GM18499 (cell line): ENCODE results near the gene GAD2.

Experiments used
- ATAC-seq: cut with Tn5 transposase; IDR thresholded peaks from one replicate; pipeline ENCODE4 v1.9.1; 2021; ENCODE audit warnings: moderate number of reproducible peaks; ENCODE audit not compliant: insufficient read depth, unreplicated experiment

The GAD2 gene

DNA sequence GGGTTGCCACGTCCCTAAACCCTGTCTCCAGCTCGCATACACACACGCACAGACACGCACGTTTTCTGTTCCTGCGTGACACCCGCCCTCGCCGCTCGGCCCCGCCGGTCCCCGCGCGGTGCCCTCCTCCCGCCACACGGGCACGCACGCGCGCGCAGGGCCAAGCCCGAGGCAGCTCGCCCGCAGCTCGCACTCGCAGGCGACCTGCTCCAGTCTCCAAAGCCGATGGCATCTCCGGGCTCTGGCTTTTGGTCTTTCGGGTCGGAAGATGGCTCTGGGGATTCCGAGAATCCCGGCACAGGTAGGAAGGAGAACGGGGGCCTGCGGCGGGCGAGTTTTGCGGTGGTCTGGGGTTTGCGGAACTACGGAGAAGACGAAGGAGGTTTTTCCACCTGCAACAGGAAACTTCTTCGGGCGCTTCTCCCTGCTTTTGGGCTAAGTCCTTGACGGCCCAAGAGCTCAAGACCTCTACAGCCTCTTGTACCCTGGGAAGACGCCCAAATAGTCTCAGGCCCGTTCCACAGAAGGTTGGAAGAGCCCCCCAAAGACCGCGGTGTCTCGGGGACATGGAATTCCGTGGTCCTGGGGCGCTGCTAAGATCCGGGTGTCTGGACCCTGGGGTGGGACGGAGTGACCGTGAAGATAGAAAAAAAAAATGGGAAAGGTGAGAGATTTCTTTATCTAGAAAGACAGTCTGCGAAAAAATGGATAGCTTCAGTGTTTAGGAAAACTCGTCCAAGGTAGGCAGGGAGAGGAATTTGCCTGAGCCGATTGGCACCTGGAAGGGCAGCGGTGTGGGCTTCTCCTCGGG lies at the start of gene GAD2:
TSS of gene GAD2 (plus strand) at position 190 of the 811 bp plus-strand sequence. CDS start at position 226, 36 bp downstream.
- ATAC-seq: no peak

DNA sequence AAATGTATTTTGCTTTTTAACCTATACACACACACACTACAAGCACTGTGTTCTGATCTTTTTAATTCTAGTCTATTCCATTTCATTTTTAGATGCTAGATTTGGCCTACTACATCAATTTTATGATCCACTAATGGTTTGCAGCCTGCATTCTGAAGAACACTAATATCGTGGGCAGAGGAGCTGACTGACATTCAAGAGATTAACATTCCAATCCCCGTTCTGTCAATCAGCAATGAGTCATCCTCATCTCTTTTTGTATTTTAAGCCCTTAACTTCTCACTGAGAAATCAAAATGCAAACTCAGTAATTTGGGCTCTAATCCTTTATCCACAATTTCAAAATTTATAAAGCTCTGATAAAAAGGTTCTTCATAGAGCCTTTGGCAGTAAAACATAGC lies 47.1 kb upstream of the GAD2 start:
- no peak for ATAC-seq

- no peak for ATAC-seq
These were observed 44.4 kb upstream of the GAD2 start for GRCh38 chr10:26172131-26172530.

GRCh38 chr10:26173837-26174236 lies 42.7 kb upstream of the GAD2 start:
- no peak for ATAC-seq

DNA sequence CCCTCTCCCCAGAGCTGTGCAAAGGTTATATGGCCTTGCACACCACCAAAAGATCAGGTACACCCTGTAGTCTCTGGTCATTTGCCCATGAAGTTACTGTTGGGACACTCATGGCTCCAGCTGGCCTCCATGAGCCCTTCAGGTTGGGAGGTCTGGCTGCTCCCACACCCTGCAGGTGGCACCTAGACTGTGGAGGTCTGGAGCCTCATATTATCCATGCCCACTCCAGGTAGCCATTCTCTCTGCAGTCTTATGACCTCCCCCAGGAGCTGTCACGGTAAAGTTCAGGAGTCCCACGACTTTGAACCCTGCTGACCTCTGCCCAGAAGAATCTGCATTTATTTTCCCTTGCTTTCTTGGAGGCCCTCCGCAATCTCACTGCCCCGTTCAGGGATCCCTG lies 39.2 kb upstream of the GAD2 start:
- no peak for ATAC-seq

- no peak for ATAC-seq
These were observed 22.3 kb upstream of the GAD2 start for GRCh38 chr10:26194275-26194674.

- no peak for ATAC-seq
These were observed 19.3 kb upstream of the GAD2 start for GRCh38 chr10:26197248-26197647.

DNA sequence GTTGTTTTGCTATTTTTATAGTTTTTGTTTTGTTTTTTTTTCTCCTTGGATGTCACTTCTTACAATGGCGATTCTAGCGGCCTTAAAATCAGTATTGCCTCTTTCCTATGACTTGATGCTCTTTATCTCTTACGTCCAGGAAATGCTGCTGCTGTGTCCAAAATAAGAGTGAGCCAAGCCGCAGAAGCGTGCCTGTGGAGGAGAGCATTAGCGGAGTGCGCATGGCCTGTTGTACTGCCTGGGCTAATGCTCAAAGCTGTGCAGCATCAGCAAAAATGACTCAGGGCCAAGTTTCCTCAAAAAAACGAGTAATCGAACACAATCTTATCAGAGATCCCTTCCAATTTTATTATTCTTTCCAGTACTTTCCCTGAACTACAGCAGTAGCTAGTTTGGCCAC lies 18.5 kb upstream of the GAD2 start:
- no peak for ATAC-seq

DNA sequence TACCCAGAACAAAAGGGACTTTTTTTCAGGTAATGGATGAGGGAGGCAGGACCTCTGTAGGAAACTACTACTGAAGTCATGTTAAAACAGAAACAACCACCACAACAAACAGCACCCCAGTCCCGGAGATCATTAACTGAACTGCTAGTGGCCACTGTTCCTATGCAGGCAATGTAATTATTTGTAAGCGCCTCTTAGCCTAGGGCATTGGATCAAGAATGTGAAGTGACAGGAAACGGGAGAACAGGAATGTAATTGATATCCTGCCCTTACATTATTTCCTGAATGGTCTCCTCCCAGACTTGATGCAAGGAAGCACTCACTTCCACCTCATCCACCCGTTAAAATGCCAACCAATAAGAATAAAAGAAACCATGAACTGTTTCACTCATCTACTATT lies 16.7 kb upstream of the GAD2 start:
- ATAC-seq: no peak

DNA sequence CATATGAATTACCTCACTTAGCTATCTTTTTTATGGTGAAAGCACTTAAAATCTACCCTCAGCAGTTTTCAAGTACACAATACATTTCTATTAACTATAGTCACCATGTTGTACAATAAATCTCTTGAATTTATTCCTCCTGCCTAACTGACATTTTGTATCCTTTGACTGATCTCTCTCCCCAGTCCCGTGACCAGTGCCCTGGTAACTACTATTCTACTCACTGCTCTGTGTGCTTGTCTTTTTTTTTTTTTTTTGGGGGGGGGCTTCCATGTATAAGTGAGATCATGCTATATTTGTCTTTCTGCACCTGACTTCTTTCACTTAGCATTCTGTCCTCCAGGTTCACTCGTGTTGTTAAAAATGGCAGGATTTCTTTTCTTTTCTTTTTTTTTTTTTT lies 11.4 kb upstream of the GAD2 start:
- no peak for ATAC-seq

- no peak for ATAC-seq
These were observed 4.7 kb upstream of the GAD2 start for GRCh38 chr10:26211781-26212444.

DNA sequence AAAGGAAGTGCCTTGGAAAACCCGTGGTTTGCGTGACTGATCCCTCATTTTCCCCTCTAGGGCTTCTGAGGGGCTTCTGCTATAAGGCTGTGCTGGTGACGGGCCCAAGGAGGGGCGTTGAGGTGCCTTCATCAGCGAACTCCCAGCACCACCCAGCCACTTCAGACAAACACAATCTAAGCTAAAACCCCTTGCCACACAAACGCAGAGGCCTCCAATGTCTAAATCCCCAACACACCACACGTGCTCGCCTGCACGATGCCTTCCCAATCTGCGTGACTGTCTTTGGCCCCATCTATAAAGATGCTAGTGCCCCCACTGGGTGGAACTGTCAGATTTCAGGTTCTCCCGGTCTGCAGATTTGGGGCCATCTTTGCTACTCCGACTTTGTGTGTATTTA lies 4.1 kb upstream of the GAD2 start:
- no peak for ATAC-seq

DNA sequence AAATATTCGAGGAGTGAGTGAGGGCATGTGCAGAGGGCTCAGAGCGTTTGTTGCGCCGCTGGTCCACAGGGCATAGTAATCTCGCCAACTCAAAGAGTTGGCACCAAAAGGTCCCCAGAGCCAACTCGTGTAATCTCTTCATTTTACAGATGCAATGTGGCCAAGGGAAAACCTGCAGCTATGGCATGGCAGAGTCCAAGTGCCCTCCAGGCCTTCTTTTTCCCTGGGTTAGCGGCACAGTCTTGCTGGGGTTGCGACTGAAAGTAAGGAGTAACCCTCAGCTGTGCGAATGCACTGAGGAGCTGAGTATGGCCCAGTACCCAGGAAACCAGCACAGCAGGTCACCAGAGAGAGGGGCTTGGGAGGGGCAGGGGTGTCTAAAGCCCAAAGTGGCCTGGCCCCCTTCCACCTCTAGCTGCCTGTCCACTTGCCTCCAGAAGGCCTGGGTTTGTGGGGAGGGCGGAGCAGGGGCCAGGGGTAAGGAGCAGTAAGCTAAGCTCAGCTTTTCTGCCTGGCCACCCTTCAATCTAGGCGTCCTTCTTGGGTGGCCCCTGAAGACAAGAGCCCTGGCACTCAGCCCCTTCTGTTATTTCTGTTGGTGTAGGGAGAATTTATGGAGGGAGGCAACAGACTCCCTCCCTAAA lies 3.3 kb upstream of the GAD2 start:
- ATAC-seq: no peak

DNA sequence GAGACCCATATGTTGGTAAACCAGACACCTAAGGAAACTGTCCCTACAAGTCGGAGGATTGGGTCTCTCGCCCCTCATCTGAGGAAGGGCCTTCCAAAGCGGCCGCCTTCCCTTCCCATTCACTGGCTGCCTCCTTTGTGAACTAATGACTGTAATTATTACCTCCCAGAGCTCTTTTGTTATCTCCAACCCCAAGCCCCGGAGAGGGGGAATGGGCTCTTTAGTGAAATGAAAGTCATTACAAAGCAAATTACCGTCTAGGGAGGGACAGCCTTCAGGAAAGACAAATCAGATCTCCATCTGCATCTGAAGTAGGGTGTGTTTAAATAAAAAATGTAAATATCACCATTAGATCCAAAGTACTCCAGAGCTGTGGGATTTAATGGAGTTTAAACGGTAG lies 2.6 kb upstream of the GAD2 start:
- no peak for ATAC-seq

- no peak for ATAC-seq
These were observed 1.8 kb upstream of the GAD2 start for GRCh38 chr10:26214551-26215395.

- ATAC-seq: no peak
These were observed 1.1 kb upstream of the GAD2 start for GRCh38 chr10:26215396-26215934.

- ATAC-seq: no peak
These were observed 514 bp upstream of the GAD2 start for GRCh38 chr10:26215935-26216584.

- ATAC-seq: no peak
These were observed 967 bp downstream of the GAD2 start for GRCh38 chr10:26217396-26218086.

GRCh38 chr10:26219676-26220075 lies 3.1 kb downstream of the GAD2 start:
- ATAC-seq: no peak
